Measurements from ENCODE around the gene LHX4.

LHX4 gene

DNA sequence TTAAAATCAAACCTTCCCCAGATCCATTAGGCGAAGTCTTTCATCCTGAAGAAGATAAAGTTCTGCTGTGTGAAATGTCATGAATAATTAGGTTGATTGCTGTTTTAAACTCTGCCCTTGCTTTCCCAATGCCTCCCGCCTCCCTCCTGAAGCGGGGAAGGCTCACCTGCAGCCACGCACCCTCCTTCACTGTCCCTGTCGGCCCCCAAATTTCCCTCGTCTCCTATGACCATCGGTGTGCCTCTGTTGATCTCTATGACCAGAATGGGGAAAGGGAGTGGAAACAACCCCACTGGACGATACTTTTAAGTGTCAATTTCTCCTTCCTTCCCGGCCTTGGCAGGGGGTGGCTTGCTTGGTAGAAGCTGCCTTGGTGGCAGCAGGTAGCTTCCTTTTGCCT, 35.1 kb downstream of the LHX4 start:
- H2AFZ ChIP-seq (ENCODE audit: low read depth, low read length), result no peak overlapping the region
- peaks cover 4% of the 10 kb centered on the region for H3K27me3 ChIP-seq (ENCODE audit: insufficient read depth, low read length)
- H3K36me3 ChIP-seq (ENCODE audit: insufficient read depth, low read length), result no peaks in the 10 kb centered on the region
- peaks cover 15% of the 10 kb centered on the region for H3K4me1 ChIP-seq (ENCODE audit: insufficient read depth, low read length)
- H3K4me3 ChIP-seq (ENCODE audit: low read length), result no peak overlapping the region
- H3K9me3 ChIP-seq (ENCODE audit: low read length), result no peaks in the 10 kb centered on the region

DNA sequence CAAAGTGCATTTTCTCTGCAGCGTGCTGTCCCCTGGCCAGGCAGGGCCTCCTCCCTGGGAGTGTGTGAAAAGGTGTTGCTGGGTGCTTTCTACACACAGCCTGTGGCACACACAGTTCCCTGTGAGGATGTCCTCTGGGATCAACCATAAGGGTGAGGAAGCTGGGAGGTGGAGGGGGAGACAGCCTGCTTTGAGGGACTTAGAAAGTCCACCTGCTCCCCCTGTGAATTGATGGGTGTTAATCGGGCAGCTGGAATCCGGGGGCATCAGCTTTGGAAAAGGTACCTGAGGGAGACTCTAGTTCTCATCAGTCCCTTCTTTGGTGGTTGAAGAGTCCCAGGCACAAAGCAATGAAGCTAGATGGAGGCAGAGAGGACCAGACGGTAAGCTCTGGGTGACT, 35.8 kb downstream of the LHX4 start:
- Histone ChIP-seq H3K4me1 (ENCODE audit: insufficient read depth, low read length) (peaks cover 15% of the 10 kb centered on the region), H3K27me3 (ENCODE audit: insufficient read depth, low read length) (peaks cover 4% of the 10 kb centered on the region), H3K4me3 (ENCODE audit: low read length) (no peak overlapping the region), H3K9me3 (ENCODE audit: low read length) (no peaks in the 10 kb centered on the region), H3K36me3 (ENCODE audit: insufficient read depth, low read length) (no peaks in the 10 kb centered on the region), H2AFZ (ENCODE audit: low read depth, low read length) (no peak overlapping the region)

DNA sequence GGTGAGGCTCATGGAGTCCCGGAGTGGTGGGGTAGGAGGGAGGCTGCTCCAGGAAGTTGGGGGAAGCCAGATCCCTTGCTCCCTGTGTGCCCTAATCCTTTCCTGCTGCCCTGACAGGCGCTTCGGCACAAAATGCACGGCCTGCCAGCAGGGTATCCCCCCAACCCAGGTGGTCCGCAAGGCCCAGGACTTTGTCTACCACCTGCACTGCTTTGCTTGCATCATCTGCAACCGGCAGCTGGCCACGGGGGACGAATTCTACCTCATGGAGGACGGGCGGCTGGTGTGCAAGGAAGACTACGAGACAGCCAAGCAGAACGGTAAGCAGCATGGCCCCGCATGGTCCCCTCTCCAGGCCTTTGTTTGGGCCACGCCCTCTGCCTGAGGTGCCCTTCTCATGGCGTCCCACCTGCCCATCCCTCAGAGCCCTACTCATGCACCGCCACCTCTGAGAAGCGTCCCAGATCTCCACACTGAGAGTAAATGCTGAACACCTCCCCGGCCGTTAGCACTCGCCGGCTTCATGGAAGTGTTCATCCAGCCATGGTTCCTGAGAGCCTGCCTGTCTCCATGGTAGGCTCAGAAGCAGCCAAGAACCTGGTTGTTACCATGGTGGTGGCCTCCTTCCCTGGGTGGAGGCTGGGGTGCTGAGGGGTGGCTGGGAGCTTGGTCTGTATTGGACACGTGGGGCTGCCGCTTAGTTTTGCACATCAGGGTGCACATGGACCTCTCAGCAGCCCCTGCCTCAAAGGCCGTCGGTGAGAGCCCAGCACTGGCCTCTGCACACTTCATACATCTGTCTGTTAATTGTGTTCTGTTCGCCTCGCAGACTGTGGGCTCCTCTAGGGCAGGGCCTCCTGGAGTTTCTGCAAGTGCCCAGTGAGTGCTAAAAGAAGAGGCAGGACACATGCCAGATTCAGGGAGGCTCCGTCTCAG, 36.5 kb downstream of the LHX4 start:
- Histone ChIP-seq H3K27me3 (ENCODE audit: insufficient read depth, low read length) (peaks cover 4% of the 10 kb centered on the region), H3K36me3 (ENCODE audit: insufficient read depth, low read length) (no peaks in the 10 kb centered on the region), H3K9me3 (ENCODE audit: low read length) (no peaks in the 10 kb centered on the region), H3K4me3 (ENCODE audit: low read length) (no peak overlapping the region), H3K4me1 (ENCODE audit: insufficient read depth, low read length) (peaks cover 15% of the 10 kb centered on the region), H2AFZ (ENCODE audit: low read depth, low read length) (no peak overlapping the region)

DNA sequence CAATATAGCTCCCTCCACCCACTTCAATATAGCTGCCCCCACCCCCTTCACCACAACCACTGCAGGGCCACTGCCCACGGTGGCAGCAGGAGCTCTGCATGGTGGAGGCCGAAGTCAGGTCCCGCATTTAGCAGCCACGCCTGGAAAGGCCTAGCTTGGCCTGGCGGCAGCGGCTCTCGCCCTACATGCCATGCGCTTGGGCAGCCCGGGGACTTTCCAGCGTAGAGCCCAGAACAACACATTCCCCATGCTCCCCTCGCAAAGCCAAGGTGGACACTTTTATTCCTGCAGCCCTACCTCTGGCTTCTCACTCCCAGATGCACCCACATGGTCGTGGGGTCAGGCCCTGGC, 37.1 kb downstream of the LHX4 start:
- no peak overlapping the region for H2AFZ ChIP-seq (ENCODE audit: low read depth, low read length)
- no peak overlapping the region for H3K4me3 ChIP-seq (ENCODE audit: low read length)
- no peaks in the 10 kb centered on the region for H3K36me3 ChIP-seq (ENCODE audit: insufficient read depth, low read length)
- H3K27me3 ChIP-seq (ENCODE audit: insufficient read depth, low read length), result no peaks in the 10 kb centered on the region
- no peaks in the 10 kb centered on the region for H3K9me3 ChIP-seq (ENCODE audit: low read length)
- peaks cover 15% of the 10 kb centered on the region for H3K4me1 ChIP-seq (ENCODE audit: insufficient read depth, low read length)

DNA sequence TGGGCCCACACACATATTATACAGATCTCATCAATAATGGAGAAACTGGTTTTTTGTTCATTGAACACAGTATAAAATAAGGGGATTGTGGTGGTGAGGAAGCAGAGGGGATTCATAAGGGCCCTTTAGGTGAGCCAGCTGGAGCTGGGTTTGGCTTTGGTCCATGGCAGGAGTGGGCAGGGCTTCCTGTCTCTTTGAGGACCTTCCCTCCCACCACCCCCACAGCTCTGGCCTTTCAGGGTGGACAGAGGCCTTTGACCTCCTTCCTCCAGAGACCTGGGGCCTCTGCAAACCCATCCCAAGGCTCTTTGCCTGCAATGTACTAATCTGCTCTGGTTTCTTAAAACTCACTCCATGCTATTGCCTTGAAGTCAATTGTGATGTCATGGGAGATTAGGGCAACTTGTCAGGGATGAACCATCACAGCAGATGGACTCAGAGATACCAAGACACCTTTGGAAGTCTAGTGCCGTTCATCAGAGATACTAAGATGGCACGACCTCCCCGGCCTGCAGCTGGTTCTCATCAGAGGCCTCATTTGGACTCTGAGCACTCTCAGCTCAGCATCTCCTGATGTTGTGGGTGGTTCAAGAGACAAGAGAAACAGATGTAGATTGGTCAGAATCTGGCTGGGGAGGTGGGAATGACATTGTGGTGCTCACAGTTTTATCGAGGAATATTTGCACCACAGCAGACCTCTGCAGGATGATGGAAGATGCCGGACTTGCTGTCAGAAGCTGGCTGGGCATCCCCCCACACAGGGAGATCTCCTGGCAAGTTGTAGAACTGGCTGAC, 37.9 kb downstream of the LHX4 start:
- Histone ChIP-seq H2AFZ (ENCODE audit: low read depth, low read length) (no peak overlapping the region), H3K4me3 (ENCODE audit: low read length) (no peak overlapping the region), H3K9me3 (ENCODE audit: low read length) (no peaks in the 10 kb centered on the region), H3K27me3 (ENCODE audit: insufficient read depth, low read length) (no peaks in the 10 kb centered on the region), H3K36me3 (ENCODE audit: insufficient read depth, low read length) (peaks cover 2% of the 10 kb centered on the region), H3K4me1 (ENCODE audit: insufficient read depth, low read length) (peaks cover 15% of the 10 kb centered on the region)

DNA sequence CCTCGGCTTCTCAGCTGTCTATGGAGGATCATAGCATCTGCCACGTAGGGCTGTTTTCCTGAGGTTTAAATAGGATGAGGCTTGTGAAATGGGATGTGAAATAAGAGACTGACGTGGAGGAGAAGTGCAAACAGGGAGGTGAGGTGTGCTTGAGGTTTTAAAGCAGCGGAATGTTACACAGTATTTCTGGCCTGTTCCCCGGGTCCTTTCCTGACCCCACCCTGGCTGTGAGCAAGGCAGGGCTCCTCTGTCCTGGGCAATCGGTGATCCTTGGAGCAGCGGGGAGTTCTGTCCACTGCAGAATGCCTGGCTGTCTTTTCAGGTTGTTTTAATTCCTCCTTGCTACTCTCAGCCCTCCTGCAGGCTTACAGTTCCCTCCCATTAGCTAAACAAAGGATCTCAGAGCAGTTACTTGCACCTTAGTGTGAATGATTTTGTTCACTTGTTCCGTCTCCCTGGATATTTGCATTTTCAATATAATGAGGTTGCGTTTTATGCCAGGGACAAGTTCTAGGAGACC, 38.6 kb downstream of the LHX4 start:
- Histone ChIP-seq H3K4me3 (ENCODE audit: low read length) (no peak overlapping the region), H3K36me3 (ENCODE audit: insufficient read depth, low read length) (peaks cover 7% of the 10 kb centered on the region), H2AFZ (ENCODE audit: low read depth, low read length) (no peak overlapping the region), H3K27me3 (ENCODE audit: insufficient read depth, low read length) (no peaks in the 10 kb centered on the region), H3K4me1 (ENCODE audit: insufficient read depth, low read length) (peaks cover 15% of the 10 kb centered on the region), H3K9me3 (ENCODE audit: low read length) (no peaks in the 10 kb centered on the region)

DNA sequence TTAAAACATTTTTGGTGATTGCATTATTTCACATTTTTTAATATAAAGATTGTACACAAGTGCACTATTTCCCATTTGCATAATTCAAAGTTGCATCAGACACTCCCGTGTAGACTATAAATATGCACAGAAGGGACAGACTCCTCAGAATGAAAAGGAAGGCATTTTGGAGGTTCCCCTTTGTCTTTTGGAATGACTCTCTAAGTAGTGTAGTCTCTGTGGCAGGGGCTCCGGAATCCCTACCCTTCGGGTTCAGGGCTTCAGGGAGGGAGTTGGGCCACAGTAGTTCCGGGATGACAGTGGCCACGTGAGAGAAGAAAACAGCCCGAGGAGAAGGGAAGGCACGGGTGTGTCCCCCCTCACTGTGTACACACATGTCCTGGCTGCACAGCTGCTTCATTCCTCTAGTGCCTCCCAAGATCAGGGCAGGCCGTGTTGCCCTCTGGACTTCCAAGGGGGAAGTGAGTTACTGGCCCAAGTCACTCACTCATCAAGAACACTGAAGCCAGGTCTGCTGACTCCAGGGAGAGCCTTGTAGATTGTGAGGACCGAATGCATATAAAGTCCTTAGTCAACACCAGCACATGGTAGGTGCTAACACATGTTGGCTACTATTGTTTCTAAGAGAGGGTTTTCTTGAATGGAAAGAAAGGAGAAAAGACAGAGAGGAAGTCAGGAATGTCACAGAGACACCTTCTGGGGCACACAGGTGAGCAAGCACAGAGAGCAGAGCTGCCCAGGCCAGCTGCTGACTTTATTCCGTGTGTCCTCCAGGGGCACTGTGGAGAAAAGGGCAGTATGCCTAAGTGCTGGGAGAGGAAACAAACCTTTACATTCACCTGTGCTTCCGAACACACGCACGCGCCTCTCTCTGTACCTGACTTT, 39.8 kb downstream of the LHX4 start:
- H3K4me3 ChIP-seq (ENCODE audit: low read length), result no peak overlapping the region
- no peaks in the 10 kb centered on the region for H3K27me3 ChIP-seq (ENCODE audit: insufficient read depth, low read length)
- H3K36me3 ChIP-seq (ENCODE audit: insufficient read depth, low read length), result peaks cover 11% of the 10 kb centered on the region
- no peak overlapping the region for H2AFZ ChIP-seq (ENCODE audit: low read depth, low read length)
- peaks cover 1% of the 10 kb centered on the region for H3K9me3 ChIP-seq (ENCODE audit: low read length)
- H3K4me1 ChIP-seq (ENCODE audit: insufficient read depth, low read length), result peaks cover 15% of the 10 kb centered on the region

DNA sequence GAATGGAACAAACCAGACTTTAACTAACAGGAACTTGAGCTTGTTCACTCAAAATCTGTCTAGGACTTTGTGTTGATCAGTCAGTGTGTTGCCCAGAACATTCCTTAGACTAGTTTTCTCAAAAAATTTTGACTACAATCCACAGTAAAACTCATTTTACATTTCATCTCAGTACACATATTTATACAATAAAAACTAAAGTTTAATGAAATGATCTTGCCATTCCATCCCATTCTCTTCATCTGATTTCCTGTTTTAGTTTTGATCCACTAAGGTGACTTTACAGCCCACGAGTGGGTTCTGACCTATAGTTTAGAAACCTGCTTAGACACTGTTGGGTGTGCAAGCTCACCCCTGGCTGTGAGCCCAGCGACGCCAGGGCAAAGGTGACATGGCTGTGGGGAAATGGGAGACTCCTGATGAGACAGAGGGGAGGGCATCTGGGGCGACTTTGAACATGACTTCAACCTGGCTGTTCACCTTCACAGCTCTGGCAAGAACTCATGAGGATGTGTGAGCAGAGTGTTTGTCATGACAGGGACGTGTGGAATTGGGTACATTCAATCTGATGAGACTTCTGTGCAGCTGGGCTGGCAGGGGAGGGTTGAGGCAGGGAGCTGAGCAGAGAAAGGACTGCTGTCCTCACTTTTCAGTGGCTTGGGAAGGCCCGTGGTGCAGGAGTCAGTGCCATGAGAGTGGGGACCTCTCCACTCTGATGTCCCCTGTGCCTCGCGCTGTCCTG, 40.6 kb downstream of the LHX4 start:
- H3K4me1 ChIP-seq (ENCODE audit: insufficient read depth, low read length), result peaks cover 15% of the 10 kb centered on the region
- no peak overlapping the region for H3K4me3 ChIP-seq (ENCODE audit: low read length)
- no peaks in the 10 kb centered on the region for H3K27me3 ChIP-seq (ENCODE audit: insufficient read depth, low read length)

DNA sequence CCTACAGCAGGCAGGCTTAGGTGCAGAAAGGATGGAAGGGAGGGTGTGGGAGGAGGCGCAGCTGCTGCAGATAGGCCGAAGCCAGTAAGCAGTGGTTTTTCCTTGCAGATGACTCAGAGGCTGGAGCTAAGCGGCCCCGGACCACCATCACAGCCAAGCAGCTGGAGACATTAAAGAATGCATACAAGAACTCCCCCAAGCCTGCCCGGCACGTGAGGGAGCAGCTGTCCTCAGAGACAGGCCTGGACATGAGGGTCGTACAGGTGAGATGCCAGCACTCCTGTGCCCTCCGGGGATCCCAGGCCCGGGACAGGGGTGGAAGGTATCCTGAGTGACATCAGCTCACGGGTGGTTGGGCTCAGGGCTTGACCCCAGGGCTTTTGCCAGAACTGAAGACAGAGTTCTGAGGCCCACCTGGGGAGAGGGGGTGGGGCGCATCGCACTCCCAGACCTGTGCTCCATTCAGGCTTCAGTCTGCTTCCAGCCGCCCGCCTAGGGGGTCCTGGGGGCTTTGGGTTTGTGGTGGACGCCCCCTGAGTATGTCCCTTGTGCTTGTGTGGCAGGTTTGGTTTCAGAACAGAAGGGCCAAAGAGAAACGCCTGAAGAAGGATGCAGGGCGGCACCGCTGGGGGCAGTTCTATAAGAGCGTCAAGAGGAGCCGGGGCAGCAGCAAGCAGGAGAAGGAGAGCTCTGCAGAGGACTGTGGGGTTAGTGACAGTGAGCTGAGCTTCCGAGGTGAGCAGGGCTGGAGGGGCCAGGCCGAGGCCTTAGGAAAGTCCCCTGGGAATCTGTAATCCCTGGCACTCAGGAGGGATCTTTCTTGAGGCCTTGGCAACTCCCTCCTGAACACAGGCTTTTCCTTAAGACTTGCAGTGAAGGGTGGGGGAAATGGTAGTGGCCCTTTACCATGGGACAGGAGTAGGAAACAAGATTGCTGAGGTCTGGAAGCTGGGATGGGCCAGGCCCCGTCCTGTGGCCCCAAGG, 41.5 kb downstream of the LHX4 start:
- no peak overlapping the region for H2AFZ ChIP-seq (ENCODE audit: low read depth, low read length)
- H3K4me1 ChIP-seq (ENCODE audit: insufficient read depth, low read length), result peaks cover 15% of the 10 kb centered on the region
- H3K4me3 ChIP-seq (ENCODE audit: low read length), result no peak overlapping the region
- H3K9me3 ChIP-seq (ENCODE audit: low read length), result peaks cover 4% of the 10 kb centered on the region
- peaks cover 16% of the 10 kb centered on the region for H3K36me3 ChIP-seq (ENCODE audit: insufficient read depth, low read length)
- H3K27me3 ChIP-seq (ENCODE audit: insufficient read depth, low read length), result no peaks in the 10 kb centered on the region

More for the DNA sequence above, 40.6 kb downstream of the LHX4 start:
- Histone ChIP-seq H3K9me3 (ENCODE audit: low read length) (peaks cover 2% of the 10 kb centered on the region), H2AFZ (ENCODE audit: low read depth, low read length) (no peak overlapping the region), H3K36me3 (ENCODE audit: insufficient read depth, low read length) (peaks cover 14% of the 10 kb centered on the region)

DNA sequence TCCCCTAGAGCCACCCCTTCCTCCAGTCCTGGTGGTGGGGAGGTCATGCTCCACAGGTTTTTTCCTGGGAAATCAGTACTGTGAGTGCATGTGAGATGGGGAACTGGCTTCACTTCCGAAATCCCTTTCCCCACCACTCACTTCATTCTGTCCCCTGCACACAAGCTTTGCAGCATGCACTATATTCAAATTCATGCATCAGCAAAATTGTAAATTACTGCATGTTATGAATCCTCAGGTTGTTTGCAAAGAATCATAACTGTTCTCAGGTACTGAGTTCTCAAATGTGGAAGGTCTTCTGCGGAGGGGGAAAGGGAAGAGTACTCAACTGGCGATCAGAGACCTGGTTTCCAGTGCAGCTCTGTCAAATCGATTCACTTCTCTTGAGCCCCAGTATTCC, 42.3 kb downstream of the LHX4 start:
- Histone ChIP-seq H3K36me3 (ENCODE audit: insufficient read depth, low read length) (peaks cover 22% of the 10 kb centered on the region), H3K27me3 (ENCODE audit: insufficient read depth, low read length) (no peaks in the 10 kb centered on the region), H3K4me1 (ENCODE audit: insufficient read depth, low read length) (peaks cover 15% of the 10 kb centered on the region), H3K9me3 (ENCODE audit: low read length) (peaks cover 4% of the 10 kb centered on the region), H3K4me3 (ENCODE audit: low read length) (no peak overlapping the region), H2AFZ (ENCODE audit: low read depth, low read length) (no peak overlapping the region)

DNA sequence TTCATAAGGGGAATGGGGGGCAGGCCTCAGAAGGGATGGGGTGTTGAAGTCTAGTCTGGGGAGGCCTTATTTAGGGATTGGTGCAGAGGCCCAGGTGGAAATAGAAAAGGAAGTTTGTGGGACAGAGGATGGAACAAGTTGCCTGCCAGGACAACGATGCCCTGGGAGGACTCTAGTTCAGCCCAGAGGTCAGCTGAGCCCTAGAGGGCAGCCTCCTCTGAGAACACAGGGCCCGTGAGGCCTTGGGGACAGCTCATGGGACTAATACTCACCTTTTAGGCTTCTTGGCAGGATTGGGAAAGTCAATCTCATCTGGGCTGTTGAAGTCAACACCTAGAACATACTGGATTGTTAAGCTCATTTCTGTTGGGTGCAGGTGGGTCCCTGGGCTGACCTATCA, 43.0 kb downstream of the LHX4 start:
- H3K4me3 ChIP-seq (ENCODE audit: low read length), result no peak overlapping the region
- peaks cover 23% of the 10 kb centered on the region for H3K36me3 ChIP-seq (ENCODE audit: insufficient read depth, low read length)
- peaks cover 11% of the 10 kb centered on the region for H3K4me1 ChIP-seq (ENCODE audit: insufficient read depth, low read length)
- H3K9me3 ChIP-seq (ENCODE audit: low read length), result peaks cover 4% of the 10 kb centered on the region
- no peak overlapping the region for H2AFZ ChIP-seq (ENCODE audit: low read depth, low read length)
- no peaks in the 10 kb centered on the region for H3K27me3 ChIP-seq (ENCODE audit: insufficient read depth, low read length)

All from neuron (in vitro differentiated cells).